ENCODE data around the gene ZNF511. TPM values are rescaled to one million over a fixed set of nuclear protein-coding genes. Genes with fewer than 3 reads are reported as not detected.

ZNF511 gene
- total and polyA plus RNA-seq, 2 donors (not counting 1 experiment from before 2014, with no cell fraction given): 30.7 to 45.1 TPM

DNA sequence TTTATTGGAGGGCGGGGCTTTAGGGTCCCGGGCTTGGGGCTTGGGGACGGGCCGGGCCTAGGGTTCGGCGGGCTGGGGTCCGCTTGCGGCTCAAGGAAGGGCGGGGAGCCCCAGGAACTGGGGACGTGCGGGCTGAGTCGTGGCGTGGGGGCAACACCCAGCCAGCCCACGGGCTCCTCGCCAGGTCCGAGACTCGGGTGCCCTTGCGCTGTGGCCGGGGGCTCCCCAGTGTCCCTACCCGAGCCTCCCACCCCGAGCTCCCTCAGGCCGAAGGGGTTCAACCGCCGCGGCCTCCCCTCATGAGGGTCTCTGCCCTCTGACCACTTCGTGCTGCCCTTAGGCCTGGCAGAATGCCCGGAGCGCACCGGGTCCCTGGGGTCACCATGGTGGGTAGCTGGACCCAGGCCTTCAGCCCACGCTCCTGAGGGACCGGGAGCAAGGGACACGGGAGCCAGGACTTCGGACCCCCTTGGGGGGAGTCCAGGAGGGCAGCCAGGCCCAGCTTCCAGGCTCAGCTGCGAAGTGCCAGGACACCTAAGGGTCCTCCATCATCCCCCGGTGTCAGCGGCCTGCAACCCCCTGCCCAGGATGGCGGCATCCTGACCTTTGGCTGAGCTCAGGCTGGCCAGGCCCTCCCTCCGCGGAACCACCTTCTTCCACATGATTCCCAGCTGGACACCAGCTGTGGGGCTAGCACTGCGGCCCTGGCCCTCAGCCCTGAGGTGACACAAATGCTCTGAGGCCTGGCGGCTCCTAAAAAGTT, 49.6 kb downstream of the ZNF511 start:
- no peak overlapping the region for H3K4me3 ChIP-seq (ENCODE audit: control extremely low read depth in 1 of 5, extremely low read depth in 1 of 5, insufficient read depth in 1 of 5, low read depth in 2 of 5, low read length in 4 of 5)
- H3K9ac ChIP-seq (ENCODE audit: low read length): no peak overlapping the region
- TF ChIP-seq EZH2 (IDR thresholded peaks at IDR 0.05; ENCODE audit: borderline replicate concordance, insufficient read depth, low read depth, low read length, poor library complexity, severe bottlenecking): no peak
- TF ChIP-seq, protein P1, sequence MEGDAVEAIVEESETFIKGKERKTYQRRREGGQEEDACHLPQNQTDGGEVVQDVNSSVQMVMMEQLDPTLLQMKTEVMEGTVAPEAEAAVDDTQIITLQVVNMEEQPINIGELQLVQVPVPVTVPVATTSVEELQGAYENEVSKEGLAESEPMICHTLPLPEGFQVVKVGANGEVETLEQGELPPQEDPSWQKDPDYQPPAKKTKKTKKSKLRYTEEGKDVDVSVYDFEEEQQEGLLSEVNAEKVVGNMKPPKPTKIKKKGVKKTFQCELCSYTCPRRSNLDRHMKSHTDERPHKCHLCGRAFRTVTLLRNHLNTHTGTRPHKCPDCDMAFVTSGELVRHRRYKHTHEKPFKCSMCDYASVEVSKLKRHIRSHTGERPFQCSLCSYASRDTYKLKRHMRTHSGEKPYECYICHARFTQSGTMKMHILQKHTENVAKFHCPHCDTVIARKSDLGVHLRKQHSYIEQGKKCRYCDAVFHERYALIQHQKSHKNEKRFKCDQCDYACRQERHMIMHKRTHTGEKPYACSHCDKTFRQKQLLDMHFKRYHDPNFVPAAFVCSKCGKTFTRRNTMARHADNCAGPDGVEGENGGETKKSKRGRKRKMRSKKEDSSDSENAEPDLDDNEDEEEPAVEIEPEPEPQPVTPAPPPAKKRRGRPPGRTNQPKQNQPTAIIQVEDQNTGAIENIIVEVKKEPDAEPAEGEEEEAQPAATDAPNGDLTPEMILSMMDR (IDR thresholded peaks at IDR 0.05): no peak
- CTCF ChIA-PET: interaction anchor here (1.0 to 3.6 kb wide), 5 partner anchors 12 to 161 kb away, joined by 3 to 18 read pairs (median 3); partner anchors contain the start of gene MTG1
- H3K79me2 ChIP-seq (ENCODE audit: control insufficient read depth, insufficient read depth, low read length): peaks cover 24% of the 10 kb centered on the region
- H4K20me1 ChIP-seq (ENCODE audit: control insufficient read depth, insufficient read depth, low read length, poor library complexity, severe bottlenecking): peaks cover 21% of the 10 kb centered on the region
- H3K27me3 ChIP-seq (replicated peaks in 1 of 4; ENCODE audit: control extremely low read depth in 1 of 4, control insufficient read depth in 3 of 4, insufficient read depth in 4 of 4, low read length in 3 of 4): no peaks in the 10 kb centered on the region
- H2AFZ ChIP-seq (ENCODE audit: insufficient read depth, low read depth, low read length, poor library complexity, severe bottlenecking): no peak overlapping the region
- intact Hi-C loops (cut with micrococcal nuclease): loop anchor here (1.0 to 5.0 kb wide), 4 partner anchors 15 to 51 kb away; partner anchors contain the start of genes ECHS1, MTG1, TUBGCP2 and ZNF511
- H3K27ac Mint-ChIP-seq: no peak overlapping the region
- peaks cover 0 to 17% (median 0%) of the 10 kb centered on the region in 3 donors for H3K9me3 ChIP-seq (ENCODE audit: control extremely low read depth in 1 of 3, control insufficient read depth in 2 of 3, insufficient read depth in 1 of 3, low read length in 2 of 3)
- H3K36me3 ChIP-seq (replicated peaks in 1 of 2; ENCODE audit: control extremely low read depth in 1 of 2, control insufficient read depth in 1 of 2, extremely low read depth in 1 of 2, insufficient read depth in 2 of 2, low read length in 1 of 2): peaks cover 0 to 10% of the 10 kb centered on the region in 2 experiments
- peaks cover 30% of the 10 kb centered on the region for H3K4me1 Mint-ChIP-seq
- DNase-seq (no peak), ATAC-seq (ENCODE audit: low read depth) (no peak)
- no peaks in the 10 kb centered on the region for H3K9me3 Mint-ChIP-seq (ENCODE audit: insufficient read depth)
- peaks cover 20 to 39% of the 10 kb centered on the region in 2 donors for H3K4me1 ChIP-seq (ENCODE audit: control insufficient read depth in 2 of 2, insufficient read depth in 2 of 2, low read length in 2 of 2)
- 89% methylated on average over 41 of the region's 41 CpGs for WGBS (ENCODE audit: insufficient coverage)
- peak overlapping the region; percentile 53 for H3K4me3 Mint-ChIP-seq
- POLR2A ChIA-PET: interaction anchor here (1.0 to 1.7 kb wide), 2 partner anchors 15 to 33 kb away, joined by 5 to 11 read pairs; partner anchors contain the start of gene ECHS1
- H3K4me2 ChIP-seq (replicated peaks; ENCODE audit: low read depth, low read length, poor library complexity, severe bottlenecking): no peak overlapping the region
- no peaks in the 10 kb centered on the region for H3K27me3 Mint-ChIP-seq
- no peak overlapping the region for H3K27ac ChIP-seq (ENCODE audit: low read length in 2 of 2)

DNA sequence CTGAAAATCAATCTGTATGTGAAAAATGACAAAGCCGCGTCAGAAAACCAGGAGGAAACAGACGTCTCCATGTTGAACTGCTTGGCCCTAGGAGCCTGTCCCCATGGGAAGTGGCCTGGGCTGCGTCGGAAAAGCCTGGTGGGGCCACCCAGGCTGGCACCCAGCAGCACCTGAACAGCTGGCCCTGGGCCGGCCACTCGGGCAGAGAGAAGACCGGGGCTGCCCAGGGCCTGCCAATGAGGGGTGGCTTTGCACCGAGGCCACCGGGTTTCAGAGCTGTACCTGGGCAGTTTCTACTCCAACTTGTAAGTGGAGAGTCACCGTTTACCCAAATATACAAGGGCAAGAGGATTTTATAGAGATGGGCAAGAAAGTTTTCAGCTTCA, 50.2 kb downstream of the ZNF511 start:
- H3K36me3 ChIP-seq (replicated peaks in 1 of 2; ENCODE audit: control extremely low read depth in 1 of 2, control insufficient read depth in 1 of 2, extremely low read depth in 1 of 2, insufficient read depth in 2 of 2, low read length in 1 of 2): peaks cover 0 to 10% of the 10 kb centered on the region in 2 experiments
- H3K27ac ChIP-seq (ENCODE audit: low read length in 2 of 2): no peak overlapping the region
- H2AFZ ChIP-seq (ENCODE audit: insufficient read depth, low read depth, low read length, poor library complexity, severe bottlenecking): no peak overlapping the region
- Mint-ChIP-seq H3K27me3 (no peaks in the 10 kb centered on the region), H3K27ac (no peak overlapping the region), H3K9me3 (ENCODE audit: insufficient read depth) (no peaks in the 10 kb centered on the region), H3K4me3 (peak overlapping the region; percentile 53), H3K4me1 (peaks cover 30% of the 10 kb centered on the region)
- no peak for DNase-seq
- intact Hi-C loops (cut with micrococcal nuclease): loop anchor here (1.0 to 5.0 kb wide), 4 partner anchors 14 to 52 kb away; partner anchors contain the start of genes ECHS1, MTG1, TUBGCP2 and ZNF511
- H3K79me2 ChIP-seq (ENCODE audit: control insufficient read depth, insufficient read depth, low read length): peaks cover 24% of the 10 kb centered on the region
- peaks cover 21% of the 10 kb centered on the region for H4K20me1 ChIP-seq (ENCODE audit: control insufficient read depth, insufficient read depth, low read length, poor library complexity, severe bottlenecking)
- no peak overlapping the region for H3K9ac ChIP-seq (ENCODE audit: low read length)
- peaks cover 0 to 17% (median 0%) of the 10 kb centered on the region in 3 donors for H3K9me3 ChIP-seq (ENCODE audit: control extremely low read depth in 1 of 3, control insufficient read depth in 2 of 3, insufficient read depth in 1 of 3, low read length in 2 of 3)
- 95% methylated on average over 10 of the region's 11 CpGs for WGBS (ENCODE audit: insufficient coverage)
- no peak overlapping the region for H3K4me3 ChIP-seq (ENCODE audit: control extremely low read depth in 1 of 5, extremely low read depth in 1 of 5, insufficient read depth in 1 of 5, low read depth in 2 of 5, low read length in 4 of 5)
- peaks cover 20 to 39% of the 10 kb centered on the region in 2 donors for H3K4me1 ChIP-seq (ENCODE audit: control insufficient read depth in 2 of 2, insufficient read depth in 2 of 2, low read length in 2 of 2)
- TF ChIP-seq EZH2 (IDR thresholded peaks at IDR 0.05; ENCODE audit: borderline replicate concordance, insufficient read depth, low read depth, low read length, poor library complexity, severe bottlenecking): no peak
- TF ChIP-seq, protein P1 (IDR thresholded peaks at IDR 0.05): no peak
- ATAC-seq (ENCODE audit: low read depth): no peak
- no peaks in the 10 kb centered on the region for H3K27me3 ChIP-seq (replicated peaks in 1 of 4; ENCODE audit: control extremely low read depth in 1 of 4, control insufficient read depth in 3 of 4, insufficient read depth in 4 of 4, low read length in 3 of 4)
- no peak overlapping the region for H3K4me2 ChIP-seq (replicated peaks; ENCODE audit: low read depth, low read length, poor library complexity, severe bottlenecking)
- POLR2A ChIA-PET: interaction anchor here (1.3 kb wide), 1 partner anchor 16 kb away, joined by 3 read pairs; no protein-coding TSS in a partner anchor
- CTCF ChIA-PET: interaction anchor here (1.0 to 3.6 kb wide), 3 partner anchors 11 to 161 kb away, joined by 3 to 18 read pairs (median 3); no protein-coding TSS in a partner anchor
